ENCODE measurements around the gene CCDC182.

The CCDC182 gene

GRCh38 chr17:57747221-57748017, 2.3 kb upstream of the CCDC182 start:
- ATAC-seq: peak; percentile 68
- Mint-ChIP-seq H3K36me3 (no peaks in the 10 kb centered on the region), H3K4me3 (no peak overlapping the region), H3K27ac (no peak overlapping the region), H3K27me3 (peaks cover 12% of the 10 kb centered on the region), H3K4me1 (peaks cover 25% of the 10 kb centered on the region), H3K9me3 (no peaks in the 10 kb centered on the region)

GRCh38 chr17:57746221-57746620, 1.1 kb upstream of the CCDC182 start:
- H3K27ac Mint-ChIP-seq: no peak overlapping the region
- ATAC-seq: no peak
- peaks cover 12% of the 10 kb centered on the region for H3K27me3 Mint-ChIP-seq
- H3K36me3 Mint-ChIP-seq: no peaks in the 10 kb centered on the region
- no peaks in the 10 kb centered on the region for H3K9me3 Mint-ChIP-seq
- H3K4me1 Mint-ChIP-seq: peaks cover 25% of the 10 kb centered on the region
- H3K4me3 Mint-ChIP-seq: no peak overlapping the region

GRCh38 chr17:57744195-57745170, 616 bp downstream of the CCDC182 start:
- Mint-ChIP-seq H3K9me3 (no peaks in the 10 kb centered on the region), H3K4me1 (peaks cover 30% of the 10 kb centered on the region), H3K4me3 (no peak overlapping the region), H3K27ac (peak overlapping the region; percentile 1), H3K36me3 (no peaks in the 10 kb centered on the region), H3K27me3 (peaks cover 12% of the 10 kb centered on the region)
- ATAC-seq: peak; percentile 75

- no peak for ATAC-seq
- H3K4me3 Mint-ChIP-seq: no peak overlapping the region
These were observed 4.9 kb downstream of the CCDC182 start for GRCh38 chr17:57740235-57740528.

GRCh38 chr17:57739402-57740234, 5.5 kb downstream of the CCDC182 start:
- no peaks in the 10 kb centered on the region for H3K9me3 Mint-ChIP-seq
- no peak overlapping the region for H3K4me3 Mint-ChIP-seq
- no peak for ATAC-seq
- H3K27ac Mint-ChIP-seq: no peak overlapping the region
- H3K36me3 Mint-ChIP-seq: no peaks in the 10 kb centered on the region
- peaks cover 26% of the 10 kb centered on the region for H3K4me1 Mint-ChIP-seq
- no peaks in the 10 kb centered on the region for H3K27me3 Mint-ChIP-seq

More at GRCh38 chr17:57740235-57740528, 4.9 kb downstream of the CCDC182 start:
- Mint-ChIP-seq H3K27ac (no peak overlapping the region), H3K4me1 (peaks cover 26% of the 10 kb centered on the region), H3K27me3 (no peaks in the 10 kb centered on the region), H3K36me3 (no peaks in the 10 kb centered on the region), H3K9me3 (no peaks in the 10 kb centered on the region)

GRCh38 chr17:57737450-57737849, 7.6 kb downstream of the CCDC182 start:
- Mint-ChIP-seq H3K27me3 (no peaks in the 10 kb centered on the region), H3K36me3 (no peaks in the 10 kb centered on the region), H3K4me1 (peaks cover 20% of the 10 kb centered on the region), H3K27ac (no peak overlapping the region), H3K9me3 (no peaks in the 10 kb centered on the region), H3K4me3 (no peak overlapping the region)
- ATAC-seq: no peak

- no peak overlapping the region for H3K4me3 Mint-ChIP-seq
- ATAC-seq: no peak
- H3K36me3 Mint-ChIP-seq: no peaks in the 10 kb centered on the region
- no peaks in the 10 kb centered on the region for H3K9me3 Mint-ChIP-seq
- no peak overlapping the region for H3K27ac Mint-ChIP-seq
- H3K27me3 Mint-ChIP-seq: no peaks in the 10 kb centered on the region
- H3K4me1 Mint-ChIP-seq: peaks cover 20% of the 10 kb centered on the region
These were observed 9.4 kb downstream of the CCDC182 start for GRCh38 chr17:57735707-57736106.

- Mint-ChIP-seq H3K27ac (peak overlapping the region; percentile 49), H3K9me3 (no peaks in the 10 kb centered on the region), H3K4me3 (no peak overlapping the region), H3K27me3 (no peaks in the 10 kb centered on the region), H3K36me3 (no peaks in the 10 kb centered on the region), H3K4me1 (peaks cover 24% of the 10 kb centered on the region)
- ATAC-seq: no peak
These were observed 9.9 kb downstream of the CCDC182 start for GRCh38 chr17:57735230-57735629.

- Mint-ChIP-seq H3K36me3 (no peaks in the 10 kb centered on the region), H3K4me3 (no peak overlapping the region), H3K9me3 (no peaks in the 10 kb centered on the region), H3K27me3 (no peaks in the 10 kb centered on the region), H3K27ac (no peak overlapping the region), H3K4me1 (peaks cover 25% of the 10 kb centered on the region)
- no peak for ATAC-seq
These were observed 12.0 kb downstream of the CCDC182 start for GRCh38 chr17:57733085-57733484.

GRCh38 chr17:57732062-57732461, 13.0 kb downstream of the CCDC182 start:
- peaks cover 25% of the 10 kb centered on the region for H3K4me1 Mint-ChIP-seq
- no peak overlapping the region for H3K4me3 Mint-ChIP-seq
- H3K36me3 Mint-ChIP-seq: no peaks in the 10 kb centered on the region
- no peak overlapping the region for H3K27ac Mint-ChIP-seq
- no peak for ATAC-seq
- H3K9me3 Mint-ChIP-seq: no peaks in the 10 kb centered on the region
- H3K27me3 Mint-ChIP-seq: no peaks in the 10 kb centered on the region

GRCh38 chr17:57730026-57730701, 14.9 kb downstream of the CCDC182 start:
- no peak overlapping the region for H3K27ac Mint-ChIP-seq
- ATAC-seq: peak; percentile 54
- H3K36me3 Mint-ChIP-seq: no peaks in the 10 kb centered on the region
- H3K9me3 Mint-ChIP-seq: no peaks in the 10 kb centered on the region
- H3K27me3 Mint-ChIP-seq: peaks cover 2% of the 10 kb centered on the region
- H3K4me3 Mint-ChIP-seq: no peak overlapping the region
- peaks cover 18% of the 10 kb centered on the region for H3K4me1 Mint-ChIP-seq

GRCh38 chr17:57727630-57728175, 17.4 kb downstream of the CCDC182 start:
- Mint-ChIP-seq H3K4me1 (peaks cover 22% of the 10 kb centered on the region), H3K4me3 (no peak overlapping the region)

GRCh38 chr17:57726838-57727237, 18.3 kb downstream of the CCDC182 start:
- Mint-ChIP-seq H3K36me3 (no peaks in the 10 kb centered on the region), H3K27me3 (peaks cover 7% of the 10 kb centered on the region), H3K27ac (no peak overlapping the region), H3K4me1 (peaks cover 22% of the 10 kb centered on the region), H3K4me3 (no peak overlapping the region), H3K9me3 (no peaks in the 10 kb centered on the region)
- no peak for ATAC-seq

More at GRCh38 chr17:57727630-57728175, 17.4 kb downstream of the CCDC182 start:
- no peaks in the 10 kb centered on the region for H3K36me3 Mint-ChIP-seq
- no peak overlapping the region for H3K27ac Mint-ChIP-seq
- H3K9me3 Mint-ChIP-seq: no peaks in the 10 kb centered on the region
- peaks cover 7% of the 10 kb centered on the region for H3K27me3 Mint-ChIP-seq
- no peak for ATAC-seq

- Mint-ChIP-seq H3K4me1 (peaks cover 22% of the 10 kb centered on the region), H3K4me3 (no peak overlapping the region), H3K27me3 (peaks cover 7% of the 10 kb centered on the region), H3K9me3 (no peaks in the 10 kb centered on the region), H3K36me3 (no peaks in the 10 kb centered on the region), H3K27ac (no peak overlapping the region)
- no peak for ATAC-seq
These were observed 18.8 kb downstream of the CCDC182 start for GRCh38 chr17:57726213-57726790.

Measured in stimulated activated memory B cell treated with anti-CD40 and anti-IgM and Interleukin-4, amounts not matched to agents 10 μg/mL and 1 μg/mL and 100 μg/mL, for 72 hours (primary cell).